WTC11 (cell line): ENCODE measurements around the gene GALNT18. TPM values are rescaled to one million over a fixed set of nuclear protein-coding genes. Genes with fewer than 3 reads are reported as not detected.

ENCODE experiments used
- ATAC-seq: fragments of 200-7000 bp; cut with Tn5 transposase; 2 replicates; pipeline ENCODE4 v1.10.0; 2021; ENCODE audit warnings: mild to moderate bottlenecking, moderate library complexity
- CTCF ChIA-PET: fragments of 300-600 bp; sonication (Branson Sonifier 250); formaldehyde crosslinking; loops from one replicate; lab custom pipeline; 2021; ENCODE audit warnings: antibody characterized with exemption; lab: Charles Lee
- POLR2A ChIA-PET: fragments of 350-600 bp; sonication (Branson Sonifier 250); formaldehyde crosslinking; loops from one replicate; lab custom pipeline; 2021; ENCODE audit warnings: antibody characterized with exemption; lab: Charles Lee
- DNase-seq: peaks from one replicate; pipeline ENCODE4 v3.0.0; 2021; ENCODE audit warnings: low spot score
- H3K27ac Mint-ChIP-seq: 2 replicates; pipeline ENCODE4 v1.8.0; 2021; ENCODE audit warnings: mixed read lengths
- H3K27me3 Mint-ChIP-seq: 2 replicates; pipeline ENCODE4 v1.8.0; 2021; ENCODE audit warnings: low read depth, mild to moderate bottlenecking, moderate library complexity, mixed read lengths
- H3K36me3 Mint-ChIP-seq: 2 replicates; pipeline ENCODE4 v1.8.0; 2021; ENCODE audit warnings: mixed read lengths
- H3K4me1 Mint-ChIP-seq: 2 replicates; pipeline ENCODE4 v1.8.0; 2022; ENCODE audit warnings: mixed read lengths
- H3K4me3 Mint-ChIP-seq: 2 replicates; pipeline ENCODE4 v1.8.0; 2021; ENCODE audit warnings: mild to moderate bottlenecking, moderate library complexity, mixed read lengths
- H3K9me3 Mint-ChIP-seq: 2 replicates; pipeline ENCODE4 v1.8.0; 2021; ENCODE audit warnings: mixed read lengths
- ATF1 ChIP-seq: sonication (generic); formaldehyde crosslinking; IDR thresholded peaks from 2 replicates; pipeline ENCODE4 v1.8.1; 2023; ENCODE audit warnings: mild to moderate bottlenecking, moderate library complexity, missing genetic modification reagents
- ERG ChIP-seq: fragments of 250-450 bp; sonication (Bioruptor Pico); IDR thresholded peaks from 2 replicates; pipeline ENCODE4 v1.8.0; 2021; ENCODE audit warnings: mild to moderate bottlenecking
- FOXP1 ChIP-seq: sonication (generic); formaldehyde crosslinking; IDR thresholded peaks from 2 replicates; pipeline ENCODE4 v1.8.0; 2022; ENCODE audit warnings: missing genetic modification reagents, mild to moderate bottlenecking, moderate library complexity, borderline replicate concordance
- GABPB1 ChIP-seq: sonication (generic); formaldehyde crosslinking; IDR thresholded peaks from 2 replicates; pipeline ENCODE4 v1.8.1; 2023; ENCODE audit warnings: mild to moderate bottlenecking, missing genetic modification reagents
- JUN ChIP-seq: sonication (generic); formaldehyde crosslinking; IDR thresholded peaks from 2 replicates; pipeline ENCODE4 v1.8.0; 2023; ENCODE audit warnings: mild to moderate bottlenecking, missing genetic modification reagents
- KAT7 ChIP-seq: sonication (generic); formaldehyde crosslinking; IDR thresholded peaks from 2 replicates; pipeline ENCODE4 v1.8.1; 2023; ENCODE audit warnings: missing genetic modification reagents, mild to moderate bottlenecking, borderline replicate concordance
- MXD4 ChIP-seq: fragments of 250-450 bp; sonication (Bioruptor Pico); IDR thresholded peaks from 2 replicates; pipeline ENCODE4 v1.8.0; 2021; ENCODE audit warnings: mild to moderate bottlenecking, moderate library complexity, borderline replicate concordance
- NFE2L1 ChIP-seq: sonication (generic); formaldehyde crosslinking; IDR thresholded peaks from 2 replicates; pipeline ENCODE4 v1.8.1; 2023; ENCODE audit warnings: missing genetic modification reagents
- NR1H2 ChIP-seq: sonication (generic); formaldehyde crosslinking; IDR thresholded peaks from 2 replicates; pipeline ENCODE4 v1.9.0; 2021; ENCODE audit warnings: mild to moderate bottlenecking, moderate library complexity, missing genetic modification reagents
- NR2C2 ChIP-seq: sonication (generic); formaldehyde crosslinking; IDR thresholded peaks from 2 replicates; pipeline ENCODE4 v1.8.0; 2022; ENCODE audit warnings: mild to moderate bottlenecking, missing genetic modification reagents
- RORB ChIP-seq: fragments of 250-450 bp; sonication (Bioruptor Pico); IDR thresholded peaks from 2 replicates; pipeline ENCODE4 v1.9.0; 2021; ENCODE audit warnings: mild to moderate bottlenecking
- STAT6 ChIP-seq: sonication (generic); formaldehyde crosslinking; conservative IDR thresholded peaks from 2 replicates; pipeline ENCODE4 v1.8.1; 2023; ENCODE audit warnings: mild to moderate bottlenecking, low read depth, missing genetic modification reagents, moderate library complexity
- TEAD1 ChIP-seq: sonication (generic); formaldehyde crosslinking; IDR thresholded peaks from 2 replicates; pipeline ENCODE4 v1.8.0; 2022; ENCODE audit warnings: mild to moderate bottlenecking, missing genetic modification reagents
- TP53 ChIP-seq: sonication (generic); formaldehyde crosslinking; IDR thresholded peaks from 2 replicates; pipeline ENCODE4 v1.8.1; 2023; ENCODE audit warnings: mild to moderate bottlenecking, missing genetic modification reagents
- USF2 ChIP-seq: sonication (generic); formaldehyde crosslinking; IDR thresholded peaks from 2 replicates; pipeline ENCODE4 v1.8.1; 2023; ENCODE audit warnings: mild to moderate bottlenecking, missing genetic modification reagents, moderate library complexity
- ZMAT4 ChIP-seq: fragments of 250-450 bp; sonication (Bioruptor Pico); IDR thresholded peaks from 2 replicates; pipeline ENCODE4 v1.9.0; 2021; ENCODE audit warnings: mild to moderate bottlenecking
- ZNF138 ChIP-seq: sonication (generic); formaldehyde crosslinking; conservative IDR thresholded peaks from 2 replicates; pipeline ENCODE4 v1.8.1; 2022; ENCODE audit warnings: mild to moderate bottlenecking, moderate library complexity, missing genetic modification reagents
- ZNF232 ChIP-seq: sonication (generic); formaldehyde crosslinking; IDR thresholded peaks from 2 replicates; pipeline ENCODE4 v1.8.0; 2022; ENCODE audit warnings: mild to moderate bottlenecking, missing genetic modification reagents
- ZNF263 ChIP-seq: sonication (generic); formaldehyde crosslinking; IDR thresholded peaks from 2 replicates; pipeline ENCODE4 v1.8.1; 2022; ENCODE audit warnings: low read depth, mild to moderate bottlenecking, moderate library complexity, missing genetic modification reagents
- ZNF532 ChIP-seq: fragments of 250-450 bp; sonication (Bioruptor Pico); IDR thresholded peaks from 2 replicates; pipeline ENCODE4 v1.9.0; 2021; ENCODE audit warnings: mild to moderate bottlenecking, borderline replicate concordance
- ZNF671 ChIP-seq: fragments of 250-450 bp; sonication (Bioruptor Pico); IDR thresholded peaks from 2 replicates; pipeline ENCODE4 v1.8.0; 2021; ENCODE audit warnings: mild to moderate bottlenecking
- total RNA-seq: library from RNA; stranded (reverse); gene quantifications from 3 replicates; pipeline ENCODE4 v1.2.3, GENCODE V29; 2021

The GALNT18 gene
- total RNA-seq, 1 experiment from 2014 or later = 5.0 TPM

GRCh38 chr11:11346303-11346702, 275.5 kb downstream of the GALNT18 start (continued):
- TF ChIP-seq ZNF532 (CRISPR knock-in tag) (no peak), ERG (CRISPR knock-in tag) (no peak), ZMAT4 (CRISPR knock-in tag) (no peak), GABPB1 (CRISPR knock-in tag) (no peak), ZNF232 (CRISPR knock-in tag) (no peak), MXD4 (CRISPR knock-in tag) (no peak)
- TF ChIP-seq, all 79 proteins: peak for 0

GRCh38 chr11:11345099-11345498, 276.7 kb downstream of the GALNT18 start:
- ChIA-PET CTCF (interaction anchor here (1.3 kb wide), 1 partner anchor 317 kb away, joined by 4 read pairs; no protein-coding TSS in a partner anchor), POLR2A (no interaction called here)
- no peak overlapping the region for H3K27ac Mint-ChIP-seq
- H3K36me3 Mint-ChIP-seq = no peaks in the 10 kb centered on the region
- H3K27me3 Mint-ChIP-seq = no peaks in the 10 kb centered on the region
- no peak for DNase-seq
- H3K9me3 Mint-ChIP-seq = no peaks in the 10 kb centered on the region
- H3K4me1 Mint-ChIP-seq = no peaks in the 10 kb centered on the region
- ATAC-seq = no peak
- no peak overlapping the region for H3K4me3 Mint-ChIP-seq
- TF ChIP-seq ZNF138 (CRISPR knock-in tag) (no peak), USF2 (CRISPR knock-in tag) (no peak), STAT6 (CRISPR knock-in tag) (no peak)

- DNase-seq (no peak), ATAC-seq (no peak)
- Mint-ChIP-seq H3K36me3 (no peaks in the 10 kb centered on the region), H3K4me3 (no peak overlapping the region), H3K4me1 (no peaks in the 10 kb centered on the region), H3K27ac (no peak overlapping the region), H3K9me3 (0 out of 2 replicates have a peak, but pooled peaks cover 3% of the 10 kb centered on the region), H3K27me3 (no peaks in the 10 kb centered on the region)
- TF ChIP-seq NFE2L1 (CRISPR knock-in tag) (no peak), ATF1 (CRISPR knock-in tag) (no peak), ZNF263 (no peak), STAT6 (CRISPR knock-in tag) (no peak), TP53 (CRISPR knock-in tag) (no peak), TEAD1 (CRISPR knock-in tag) (no peak), ZNF671 (CRISPR knock-in tag) (no peak), NR1H2 (no peak), FOXP1 (CRISPR knock-in tag) (no peak), RORB (CRISPR knock-in tag) (no peak), KAT7 (CRISPR knock-in tag) (no peak), NR2C2 (CRISPR knock-in tag) (no peak), JUN (CRISPR knock-in tag) (no peak)
- ChIA-PET CTCF (no interaction called here), POLR2A (no interaction called here)
These were observed 277.8 kb downstream of the GALNT18 start for GRCh38 chr11:11344045-11344444.
